K562 (cell line): ENCODE results near the gene RAD1. TPM values are rescaled to one million over a fixed set of nuclear protein-coding genes. Genes with fewer than 3 reads are reported as not detected.

ENCODE experiments used
- BCOR ChIP-seq: fragments of 450-650 bp; IDR thresholded peaks from 2 replicates; pipeline ENCODE4 v1.6.1; 2016
- JUNB ChIP-seq: fragments of 450-650 bp; formaldehyde crosslinking; conservative IDR thresholded peaks from 2 replicates; pipeline ENCODE4 v1.4.0; 2020; ENCODE audit warnings: mild to moderate bottlenecking
- MCM3 ChIP-seq: fragments of 450-650 bp; IDR thresholded peaks from 2 replicates; pipeline ENCODE4 v1.6.1; 2016
- MYNN ChIP-seq, 2 experiments: sonication (generic); formaldehyde crosslinking in 1 of 2; IDR thresholded peaks; 2 replicates each; pipeline versions ENCODE4 v1.5.0 to v1.6.1; 2016 to 2020; ENCODE audit warnings: antibody characterized with exemption in 1 of 2, missing genetic modification reagents in 1 of 2
- NFE2L1 ChIP-seq: fragments of 450-650 bp; IDR thresholded peaks from 2 replicates; pipeline ENCODE4 v1.6.1; 2016; ENCODE audit warnings: missing genetic modification characterization, low read depth, mild to moderate bottlenecking, missing compliant biosample characterization, moderate library complexity, borderline replicate concordance
- ZFP36 ChIP-seq: fragments of 150-350 bp; IDR thresholded peaks from 2 replicates; pipeline ENCODE4 v1.6.1; 2018; ENCODE audit warnings: low read length, low read depth; ENCODE audit not compliant: partially characterized antibody
- ZNF311 ChIP-seq: fragments of 250-450 bp; sonication (Bioruptor Pico); IDR thresholded peaks from 2 replicates; pipeline ENCODE4 v1.4.0; 2020; ENCODE audit warnings: mild to moderate bottlenecking, moderate library complexity
- ZNF444 ChIP-seq: fragments of 250-450 bp; sonication (Bioruptor Pico); IDR thresholded peaks from 2 replicates; pipeline ENCODE4 v1.4.0; 2020; ENCODE audit warnings: mild to moderate bottlenecking, moderate library complexity
- ZNF586 ChIP-seq: fragments of 450-650 bp; formaldehyde crosslinking; conservative IDR thresholded peaks from 2 replicates; pipeline ENCODE4 v1.4.0; 2020; ENCODE audit warnings: mild to moderate bottlenecking, moderate library complexity
- ZNF668 ChIP-seq: fragments of 250-450 bp; sonication (Bioruptor Pico); IDR thresholded peaks from 2 replicates; pipeline ENCODE4 v1.8.0; 2022; ENCODE audit warnings: mild to moderate bottlenecking, inconsistent platforms
- polyA plus RNA-seq, 8 experiments: library from polyadenylated mRNA; depleted of rRNA in 4 of 8; stranded (reverse) in 5 of 8; unstranded in 3 of 8; fragments of >200 nt; fragmentation: Nextera tagmentation in 2 of 8; fragmentation: Illumina TruSeq in 1 of 8; extraction: Ambion mirVana in 2 of 8; extraction: Trizol in 1 of 8; gene quantifications; 2 replicates each; pipeline versions ENCODE4 v1.2.1 to v1.2.3, GENCODE V29; 2011 to 2014; ENCODE audit warnings: inconsistent platforms in 1 of 8, missing spikeins in 1 of 8
- total RNA-seq, 7 experiments: library from RNA; depleted of rRNA in 6 of 7; stranded (reverse); fragments of >200 nt in 6 of 7; fragmentation: Illumina TruSeq in 2 of 7; extraction: Trizol in 2 of 7; gene quantifications; 2 replicates each; pipeline versions ENCODE4 v1.2.1 to v1.2.3, GENCODE V29; 2011 to 2021; ENCODE audit warnings: low replicate concordance in 1 of 7
- TF ChIP-seq, protein P1 (sequence below): fragments of 250-450 bp; sonication (Bioruptor Pico); IDR thresholded peaks from 2 replicates; pipeline ENCODE4 v1.8.0; 2022; ENCODE audit warnings: inconsistent platforms
- TF ChIP-seq, protein P2 (sequence below): fragments of 450-650 bp; IDR thresholded peaks from 2 replicates; pipeline ENCODE4 v1.6.1; 2017; ENCODE audit warnings: antibody characterized with exemption
- TF ChIP-seq, protein P3 (sequence below): fragments of 250-450 bp; sonication (Bioruptor Pico); IDR thresholded peaks from 2 replicates; pipeline ENCODE4 v1.9.0; 2021; ENCODE audit warnings: mild to moderate bottlenecking

Gene RAD1
- total and polyA plus RNA-seq, 9 of the 15 experiments (the other 6 are each of a cell fraction or from before 2014, with no cell fraction given) = 44.5 to 148 (median 60.8) TPM

- no peak for TF ChIP-seq ZNF311 (CRISPR knock-in tag)
- no peak for TF ChIP-seq MYNN (IDR thresholded peaks at IDR 0.05)
- TF ChIP-seq MYNN (CRISPR knock-in tag; IDR thresholded peaks at IDR 0.05) = no peak
- TF ChIP-seq ZFP36 = no peak
- no peak for TF ChIP-seq ZNF586
- TF ChIP-seq ZNF444 = no peak
- TF ChIP-seq, protein P1, sequence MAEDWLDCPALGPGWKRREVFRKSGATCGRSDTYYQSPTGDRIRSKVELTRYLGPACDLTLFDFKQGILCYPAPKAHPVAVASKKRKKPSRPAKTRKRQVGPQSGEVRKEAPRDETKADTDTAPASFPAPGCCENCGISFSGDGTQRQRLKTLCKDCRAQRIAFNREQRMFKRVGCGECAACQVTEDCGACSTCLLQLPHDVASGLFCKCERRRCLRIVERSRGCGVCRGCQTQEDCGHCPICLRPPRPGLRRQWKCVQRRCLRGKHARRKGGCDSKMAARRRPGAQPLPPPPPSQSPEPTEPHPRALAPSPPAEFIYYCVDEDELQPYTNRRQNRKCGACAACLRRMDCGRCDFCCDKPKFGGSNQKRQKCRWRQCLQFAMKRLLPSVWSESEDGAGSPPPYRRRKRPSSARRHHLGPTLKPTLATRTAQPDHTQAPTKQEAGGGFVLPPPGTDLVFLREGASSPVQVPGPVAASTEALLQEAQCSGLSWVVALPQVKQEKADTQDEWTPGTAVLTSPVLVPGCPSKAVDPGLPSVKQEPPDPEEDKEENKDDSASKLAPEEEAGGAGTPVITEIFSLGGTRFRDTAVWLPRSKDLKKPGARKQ (CRISPR knock-in tag) = no peak
- no peak for TF ChIP-seq JUNB (CRISPR knock-in tag)
- TF ChIP-seq, protein P2, sequence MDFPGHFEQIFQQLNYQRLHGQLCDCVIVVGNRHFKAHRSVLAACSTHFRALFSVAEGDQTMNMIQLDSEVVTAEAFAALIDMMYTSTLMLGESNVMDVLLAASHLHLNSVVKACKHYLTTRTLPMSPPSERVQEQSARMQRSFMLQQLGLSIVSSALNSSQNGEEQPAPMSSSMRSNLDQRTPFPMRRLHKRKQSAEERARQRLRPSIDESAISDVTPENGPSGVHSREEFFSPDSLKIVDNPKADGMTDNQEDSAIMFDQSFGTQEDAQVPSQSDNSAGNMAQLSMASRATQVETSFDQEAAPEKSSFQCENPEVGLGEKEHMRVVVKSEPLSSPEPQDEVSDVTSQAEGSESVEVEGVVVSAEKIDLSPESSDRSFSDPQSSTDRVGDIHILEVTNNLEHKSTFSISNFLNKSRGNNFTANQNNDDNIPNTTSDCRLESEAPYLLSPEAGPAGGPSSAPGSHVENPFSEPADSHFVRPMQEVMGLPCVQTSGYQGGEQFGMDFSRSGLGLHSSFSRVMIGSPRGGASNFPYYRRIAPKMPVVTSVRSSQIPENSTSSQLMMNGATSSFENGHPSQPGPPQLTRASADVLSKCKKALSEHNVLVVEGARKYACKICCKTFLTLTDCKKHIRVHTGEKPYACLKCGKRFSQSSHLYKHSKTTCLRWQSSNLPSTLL = no peak
- TF ChIP-seq, protein P3, sequence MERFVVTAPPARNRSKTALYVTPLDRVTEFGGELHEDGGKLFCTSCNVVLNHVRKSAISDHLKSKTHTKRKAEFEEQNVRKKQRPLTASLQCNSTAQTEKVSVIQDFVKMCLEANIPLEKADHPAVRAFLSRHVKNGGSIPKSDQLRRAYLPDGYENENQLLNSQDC (CRISPR knock-in tag) = no peak
- TF ChIP-seq NFE2L1 = no peak
- no peak for TF ChIP-seq MCM3
- TF ChIP-seq BCOR = no peak
- TF ChIP-seq ZNF668 (CRISPR knock-in tag) = no peak
- TF ChIP-seq, all 486 proteins: peak for 12
These were observed 12.0 kb downstream of the RAD1 start (continued) for GRCh38 chr5:34903260-34903659.
